AG04450 (cell line): ENCODE data around the gene WDR70. TPM values are rescaled to one million over a fixed set of nuclear protein-coding genes. Genes with fewer than 3 reads are reported as not detected.

Experiments
- CTCF ChIA-PET: fragments of 300-600, 350-600 bp; formaldehyde crosslinking; extraction: SDS; loops from one replicate; lab custom pipeline; 2022; ENCODE audit warnings: antibody characterized with exemption, inconsistent platforms; lab: Charles Lee
- POLR2A ChIA-PET: fragments of 350-600 bp; formaldehyde crosslinking; extraction: SDS; loops from one replicate; lab custom pipeline; 2021; ENCODE audit warnings: antibody characterized with exemption, inconsistent platforms; lab: Yijun Ruan, JAX
- DNase-seq: peaks from one replicate; pipeline ENCODE4 v3.0.0-alpha.2; 2011; ENCODE audit warnings: low read depth, low spot score
- H3K27ac ChIP-seq: one replicate; pipeline ENCODE4 v1.5.1; 2012; ENCODE audit warnings: low read depth, low read length, control low read depth
- H3K27me3 ChIP-seq: one replicate; pipeline ENCODE4 v1.6.0; 2012; ENCODE audit warnings: low read length; ENCODE audit not compliant: control insufficient read depth, insufficient read depth
- H3K4me3 ChIP-seq: 2 replicates; pipeline ENCODE4 v1.5.1; 2011; ENCODE audit warnings: mild to moderate bottlenecking, low read depth, low read length, control low read depth
- H3K9me3 ChIP-seq: 2 replicates; pipeline ENCODE4 v1.5.1; 2012; ENCODE audit warnings: low read length; ENCODE audit not compliant: control insufficient read depth, insufficient read depth
- polyA plus RNA-seq: library from polyadenylated mRNA; depleted of rRNA; stranded (reverse); fragments of >200 nt; gene quantifications from 2 replicates; pipeline ENCODE4 v1.2.3, GENCODE V29; 2011
- TF ChIP-seq, protein P1 (sequence below): IDR thresholded peaks from 2 replicates; pipeline ENCODE4 v1.5.1; 2011; ENCODE audit warnings: low read depth, low read length, control low read depth, inconsistent platforms

Gene WDR70
- polyA plus RNA-seq, 1 experiment, result 38.5 TPM

DNA sequence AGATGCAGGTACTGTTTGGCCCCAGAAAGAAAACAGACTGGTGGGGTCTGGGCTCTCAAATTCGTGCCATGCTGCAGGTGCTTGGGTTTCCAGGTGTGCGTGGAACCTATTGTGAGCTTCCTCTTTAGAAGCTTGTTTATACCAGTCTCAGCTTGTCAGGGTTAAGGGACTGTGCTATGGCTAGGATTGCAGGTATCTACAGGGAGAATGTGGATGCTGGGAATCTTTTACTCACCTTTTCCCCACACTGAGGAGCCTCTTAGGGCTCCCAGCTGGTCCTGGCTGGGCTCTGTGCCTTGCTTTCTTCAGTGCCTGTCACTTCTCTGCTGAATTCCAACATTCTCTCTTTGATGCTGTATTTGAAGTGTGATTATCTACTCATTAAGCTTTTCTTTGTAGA, 111.8 kb downstream of the WDR70 start:
- DNase-seq, result no peak
- Histone ChIP-seq H3K9me3 (no peaks in the 10 kb centered on the region), H3K27ac (no peak overlapping the region), H3K27me3 (no peaks in the 10 kb centered on the region), H3K4me3 (no peak overlapping the region)
- ChIA-PET CTCF (no interaction called here), POLR2A (no interaction called here)
- TF ChIP-seq, protein P1, sequence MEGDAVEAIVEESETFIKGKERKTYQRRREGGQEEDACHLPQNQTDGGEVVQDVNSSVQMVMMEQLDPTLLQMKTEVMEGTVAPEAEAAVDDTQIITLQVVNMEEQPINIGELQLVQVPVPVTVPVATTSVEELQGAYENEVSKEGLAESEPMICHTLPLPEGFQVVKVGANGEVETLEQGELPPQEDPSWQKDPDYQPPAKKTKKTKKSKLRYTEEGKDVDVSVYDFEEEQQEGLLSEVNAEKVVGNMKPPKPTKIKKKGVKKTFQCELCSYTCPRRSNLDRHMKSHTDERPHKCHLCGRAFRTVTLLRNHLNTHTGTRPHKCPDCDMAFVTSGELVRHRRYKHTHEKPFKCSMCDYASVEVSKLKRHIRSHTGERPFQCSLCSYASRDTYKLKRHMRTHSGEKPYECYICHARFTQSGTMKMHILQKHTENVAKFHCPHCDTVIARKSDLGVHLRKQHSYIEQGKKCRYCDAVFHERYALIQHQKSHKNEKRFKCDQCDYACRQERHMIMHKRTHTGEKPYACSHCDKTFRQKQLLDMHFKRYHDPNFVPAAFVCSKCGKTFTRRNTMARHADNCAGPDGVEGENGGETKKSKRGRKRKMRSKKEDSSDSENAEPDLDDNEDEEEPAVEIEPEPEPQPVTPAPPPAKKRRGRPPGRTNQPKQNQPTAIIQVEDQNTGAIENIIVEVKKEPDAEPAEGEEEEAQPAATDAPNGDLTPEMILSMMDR, result no peak

DNA sequence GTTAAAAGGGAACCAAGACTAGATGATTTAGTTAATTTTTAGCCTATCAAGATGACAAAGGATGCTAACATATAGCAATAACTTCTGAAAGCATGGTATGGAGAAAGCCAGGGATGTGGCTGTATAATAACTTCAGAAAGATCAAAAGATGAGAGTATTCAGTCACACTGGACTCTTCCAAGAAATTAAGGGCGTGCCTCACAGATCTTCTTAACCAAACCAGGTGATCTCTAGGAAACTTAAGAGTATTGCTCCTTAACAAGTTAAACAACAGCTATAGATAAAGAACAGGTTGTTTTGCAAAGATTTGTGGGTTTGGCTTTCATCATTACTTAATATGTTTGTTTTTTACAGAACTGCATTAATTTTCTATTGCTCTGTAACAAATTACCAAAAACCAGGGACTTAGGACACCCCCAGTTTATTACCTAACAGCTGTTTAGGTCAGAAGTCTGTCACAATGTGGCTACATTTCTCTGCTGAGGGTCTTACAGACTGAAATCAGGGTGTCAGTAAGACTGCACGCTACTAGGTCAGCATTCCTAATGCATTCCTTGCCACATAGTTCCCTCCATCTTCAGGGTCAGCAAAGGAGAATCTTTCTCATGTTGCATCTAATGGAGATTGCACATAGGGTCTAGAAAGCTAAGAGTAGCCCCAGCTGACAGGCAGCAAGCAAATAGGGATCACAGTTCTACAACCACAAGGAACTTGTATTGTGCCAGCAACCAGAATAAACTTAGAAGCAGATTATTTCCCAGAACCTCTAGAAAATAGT, 113.8 kb downstream of the WDR70 start:
- CTCF ChIA-PET, result interaction anchor here (0.7 to 2.0 kb wide), 2 partner anchors 80 to 96 kb away, joined by 3 to 7 read pairs; no protein-coding TSS in a partner anchor

DNA sequence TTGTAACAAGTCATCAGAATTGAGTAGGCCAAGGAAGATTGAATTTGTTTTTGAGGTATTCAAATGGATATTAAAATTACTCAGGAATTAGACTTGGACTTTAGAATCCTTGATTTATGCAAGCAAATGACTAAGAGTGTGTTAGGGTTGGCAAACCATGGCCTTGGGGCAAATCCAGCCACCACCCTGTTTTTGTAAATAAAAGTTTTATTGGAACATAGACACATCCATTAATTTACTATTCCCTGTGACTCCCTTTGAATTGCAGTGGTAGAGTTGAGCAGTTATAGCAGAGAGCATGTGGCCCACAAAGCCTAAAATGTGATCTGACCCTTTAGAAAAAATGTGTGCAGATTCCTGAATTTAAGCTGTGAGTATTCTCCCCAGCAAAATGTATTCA, 115.6 kb downstream of the WDR70 start:
- Histone ChIP-seq H3K27ac (no peak overlapping the region), H3K27me3 (no peaks in the 10 kb centered on the region), H3K4me3 (no peak overlapping the region), H3K9me3 (no peaks in the 10 kb centered on the region)
- TF ChIP-seq, protein P1, result no peak
- CTCF ChIA-PET, result interaction anchor here (1.8 kb wide), 1 partner anchor 698 kb away, joined by 9 read pairs; no protein-coding TSS in a partner anchor
- POLR2A ChIA-PET, result no interaction called here
- no peak for DNase-seq

More for the DNA sequence above, 113.8 kb downstream of the WDR70 start:
- H3K27me3 ChIP-seq, result no peaks in the 10 kb centered on the region
- TF ChIP-seq, protein P1, result no peak
- no peaks in the 10 kb centered on the region for H3K9me3 ChIP-seq
- no peak overlapping the region for H3K27ac ChIP-seq
- DNase-seq, result no peak
- H3K4me3 ChIP-seq, result no peak overlapping the region
- POLR2A ChIA-PET, result interaction anchor here (0.7 kb wide), 2 partner anchors 48 to 96 kb away, joined by 3 to 5 read pairs; no protein-coding TSS in a partner anchor

DNA sequence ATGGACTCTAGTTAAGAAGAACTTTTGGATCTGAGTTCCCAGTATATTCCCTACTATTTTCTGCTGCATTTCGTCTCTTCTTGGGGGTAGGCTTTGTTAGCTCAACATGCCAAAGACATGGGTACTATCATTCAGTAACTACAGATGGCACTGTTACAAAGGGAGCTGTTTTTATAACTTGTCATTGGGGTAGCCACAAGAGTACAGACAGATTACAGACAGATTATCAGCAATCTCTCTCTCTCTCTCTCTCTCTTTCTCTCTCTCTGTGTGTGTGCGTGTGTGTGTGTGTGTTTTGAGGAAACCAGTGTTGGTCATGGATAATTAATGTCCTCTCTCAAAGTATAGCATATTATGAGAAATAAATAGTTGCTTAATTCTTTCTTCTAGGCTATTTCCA, 116.1 kb downstream of the WDR70 start:
- Histone ChIP-seq H3K27me3 (no peaks in the 10 kb centered on the region), H3K27ac (no peak overlapping the region), H3K9me3 (no peaks in the 10 kb centered on the region), H3K4me3 (no peak overlapping the region)
- CTCF ChIA-PET, result interaction anchor here (1.8 kb wide), 1 partner anchor 697 kb away, joined by 9 read pairs; no protein-coding TSS in a partner anchor
- DNase-seq, result no peak
- TF ChIP-seq, protein P1, result 0 out of 2 replicates have a peak, but pooled peaks have one; percentile 10
- POLR2A ChIA-PET, result no interaction called here
